ENCODE results near the gene AAMDC.
"Not testable (repeated sequence)": the region's sequence is repeated elsewhere in the genome, so short reads cannot be mapped to it uniquely, and the experiment has no call there.

- TF ChIP-seq, protein P1, sequence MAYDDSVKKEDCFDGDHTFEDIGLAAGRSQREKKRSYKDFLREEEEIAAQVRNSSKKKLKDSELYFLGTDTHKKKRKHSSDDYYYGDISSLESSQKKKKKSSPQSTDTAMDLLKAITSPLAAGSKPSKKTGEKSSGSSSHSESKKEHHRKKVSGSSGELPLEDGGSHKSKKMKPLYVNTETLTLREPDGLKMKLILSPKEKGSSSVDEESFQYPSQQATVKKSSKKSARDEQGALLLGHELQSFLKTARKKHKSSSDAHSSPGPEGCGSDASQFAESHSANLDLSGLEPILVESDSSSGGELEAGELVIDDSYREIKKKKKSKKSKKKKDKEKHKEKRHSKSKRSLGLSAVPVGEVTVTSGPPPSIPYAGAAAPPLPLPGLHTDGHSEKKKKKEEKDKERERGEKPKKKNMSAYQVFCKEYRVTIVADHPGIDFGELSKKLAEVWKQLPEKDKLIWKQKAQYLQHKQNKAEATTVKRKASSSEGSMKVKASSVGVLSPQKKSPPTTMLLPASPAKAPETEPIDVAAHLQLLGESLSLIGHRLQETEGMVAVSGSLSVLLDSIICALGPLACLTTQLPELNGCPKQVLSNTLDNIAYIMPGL (CRISPR knock-in tag; IDR thresholded peaks at IDR 0.05): not testable (repeated sequence)
- TF ChIP-seq CTCF (IDR thresholded peaks at IDR 0.05); ZSCAN18 (CRISPR knock-in tag; IDR thresholded peaks at IDR 0.05); SOX15 (CRISPR knock-in tag; IDR thresholded peaks at IDR 0.05); STAT6 (CRISPR knock-in tag; conservative IDR thresholded peaks at IDR 0.05; ENCODE audit: low read depth); ZNF138 (CRISPR knock-in tag; conservative IDR thresholded peaks at IDR 0.05); RELA (CRISPR knock-in tag; IDR thresholded peaks at IDR 0.05; ENCODE audit: borderline replicate concordance); ATF1 (CRISPR knock-in tag; IDR thresholded peaks at IDR 0.05); FOXK1 (CRISPR knock-in tag; IDR thresholded peaks at IDR 0.05); MAX (CRISPR knock-in tag; IDR thresholded peaks at IDR 0.05): not testable (repeated sequence)
- TF ChIP-seq, protein P2, sequence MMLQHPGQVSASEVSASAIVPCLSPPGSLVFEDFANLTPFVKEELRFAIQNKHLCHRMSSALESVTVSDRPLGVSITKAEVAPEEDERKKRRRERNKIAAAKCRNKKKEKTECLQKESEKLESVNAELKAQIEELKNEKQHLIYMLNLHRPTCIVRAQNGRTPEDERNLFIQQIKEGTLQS (CRISPR knock-in tag; conservative IDR thresholded peaks at IDR 0.05): not testable (repeated sequence)
Observed at GRCh38 chr11:77917713-77918112, 96.8 kb downstream of the AAMDC start.

Data from WTC11 (cell line).